Measurements from ENCODE around the gene NFATC2.

Gene NFATC2

DNA sequence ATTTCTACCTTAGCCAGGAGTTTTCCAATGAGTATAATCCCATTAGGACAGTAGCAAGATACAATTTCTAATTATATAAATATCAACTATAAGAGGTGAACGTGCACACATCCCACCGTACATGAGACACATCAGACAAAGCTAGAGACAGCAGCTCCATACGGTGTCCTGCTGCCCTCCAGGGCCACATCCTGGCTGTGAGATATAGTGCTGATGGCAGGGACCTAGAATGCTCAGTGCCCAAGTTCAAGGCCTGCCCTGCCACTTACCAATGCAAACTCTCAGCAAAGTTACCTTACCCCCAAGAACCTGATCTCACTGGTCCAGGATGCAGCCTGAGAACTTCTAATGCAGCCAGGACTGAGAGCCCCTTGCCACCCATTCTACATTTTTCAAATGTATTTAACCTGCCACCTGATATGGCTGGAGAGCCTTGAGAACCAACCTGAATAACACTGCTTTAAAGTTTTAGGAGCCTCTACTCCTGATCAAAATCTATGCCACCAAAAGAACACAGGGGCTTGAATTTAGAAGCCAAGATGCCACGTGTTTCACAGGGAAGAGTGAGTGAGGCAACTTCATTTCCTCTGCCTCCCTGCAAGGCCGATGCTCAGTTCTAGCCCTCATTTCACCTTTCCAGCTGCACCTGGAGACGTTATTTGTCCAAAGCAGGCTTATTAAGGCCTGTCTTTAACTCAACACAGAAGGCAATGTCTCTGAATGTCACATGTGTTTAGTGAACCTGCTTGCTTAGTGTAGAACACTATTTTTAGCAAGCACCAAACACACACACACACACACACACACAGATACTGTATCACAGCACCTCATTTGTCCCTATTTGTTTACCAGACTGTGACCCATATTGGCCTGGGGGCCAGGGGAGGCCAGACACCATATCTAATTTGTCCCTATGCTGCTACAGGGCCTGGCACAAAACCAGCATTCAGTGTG is 6.1 kb downstream of the NFATC2 start:
- no peak for DNase-seq (ENCODE audit: low spot score)

- no peak for DNase-seq (ENCODE audit: low spot score)
Observed at GRCh38 chr20:51535674-51536073, 6.8 kb downstream of the NFATC2 start.

GRCh38 chr20:51535075-51535386 is 7.5 kb downstream of the NFATC2 start:
- DNase-seq (ENCODE audit: low spot score): no peak

DNA sequence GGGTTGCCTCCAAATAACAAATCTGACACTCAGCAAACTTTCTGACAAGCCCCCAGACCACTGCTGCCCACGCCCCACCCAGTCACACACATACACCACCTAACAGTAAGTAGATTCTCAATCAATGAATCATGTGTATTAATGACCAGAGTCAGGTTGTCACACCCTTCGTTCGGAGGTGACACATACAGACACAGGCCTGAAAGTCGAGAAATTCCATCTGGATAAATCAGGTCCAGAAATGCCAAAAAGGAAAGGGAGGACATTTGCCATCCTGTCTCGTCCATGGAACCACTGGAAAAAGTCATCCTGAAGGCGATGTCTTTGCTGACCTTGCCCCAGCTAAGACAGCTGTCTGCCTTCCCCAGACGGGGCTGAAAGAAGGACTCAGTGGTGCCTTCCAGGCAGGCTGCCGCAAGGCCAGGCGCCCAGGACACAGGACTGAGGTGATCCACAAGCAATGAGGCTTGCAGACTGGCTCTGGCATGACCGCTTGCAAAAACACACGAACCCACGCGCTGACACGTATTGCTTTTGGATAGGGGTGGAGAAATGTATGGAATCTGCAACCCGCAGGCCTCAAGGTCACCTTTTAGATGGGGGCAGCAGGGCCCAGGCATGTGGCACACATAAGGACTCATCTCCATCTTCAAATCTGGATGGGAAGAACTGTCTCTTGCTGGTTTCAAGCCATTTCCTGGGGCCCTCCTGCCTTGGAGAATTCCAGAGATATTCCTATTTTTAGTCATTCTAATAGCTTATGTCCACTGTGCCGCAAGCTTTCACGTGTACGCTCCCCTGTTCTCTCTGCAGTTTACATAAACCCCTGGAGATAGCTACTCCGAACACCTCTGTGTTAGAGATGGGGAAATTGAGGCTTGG is 9.0 kb downstream of the NFATC2 start:
- DNase-seq (ENCODE audit: low spot score): no peak

DNA sequence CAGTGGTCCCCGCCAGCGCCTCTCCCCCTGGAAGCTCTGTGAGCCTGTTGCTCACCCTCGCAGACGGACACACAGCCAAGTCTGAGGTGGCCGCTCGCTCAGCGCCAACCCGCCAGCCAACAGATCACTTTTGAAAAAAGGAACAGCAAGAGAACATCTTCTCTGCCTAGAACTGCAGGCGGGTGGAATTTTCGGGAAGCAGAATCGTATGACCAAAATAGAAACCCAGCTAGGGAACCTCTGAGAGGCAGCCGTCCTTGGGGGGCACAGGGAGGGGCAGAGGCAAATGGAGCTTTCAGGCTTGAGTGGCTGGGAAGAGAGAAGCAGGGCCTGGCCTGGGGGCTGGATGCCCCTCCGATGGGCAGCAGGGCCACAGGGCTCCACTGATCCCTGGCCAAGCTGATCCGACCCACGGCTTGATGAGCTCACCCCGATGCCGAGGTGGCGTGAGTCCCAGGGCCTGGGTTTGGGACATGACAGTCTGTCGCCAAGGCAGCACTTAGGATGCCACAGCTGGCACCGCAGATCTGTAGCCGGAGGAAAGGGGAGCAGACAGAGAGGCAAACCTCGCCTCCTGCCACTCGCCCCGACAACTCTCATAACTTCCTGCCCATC is 9.8 kb downstream of the NFATC2 start:
- no peak for DNase-seq (ENCODE audit: low spot score)

- DNase-seq (ENCODE audit: low spot score): no peak
Observed at GRCh38 chr20:51531712-51532456, 10.6 kb downstream of the NFATC2 start.

DNA sequence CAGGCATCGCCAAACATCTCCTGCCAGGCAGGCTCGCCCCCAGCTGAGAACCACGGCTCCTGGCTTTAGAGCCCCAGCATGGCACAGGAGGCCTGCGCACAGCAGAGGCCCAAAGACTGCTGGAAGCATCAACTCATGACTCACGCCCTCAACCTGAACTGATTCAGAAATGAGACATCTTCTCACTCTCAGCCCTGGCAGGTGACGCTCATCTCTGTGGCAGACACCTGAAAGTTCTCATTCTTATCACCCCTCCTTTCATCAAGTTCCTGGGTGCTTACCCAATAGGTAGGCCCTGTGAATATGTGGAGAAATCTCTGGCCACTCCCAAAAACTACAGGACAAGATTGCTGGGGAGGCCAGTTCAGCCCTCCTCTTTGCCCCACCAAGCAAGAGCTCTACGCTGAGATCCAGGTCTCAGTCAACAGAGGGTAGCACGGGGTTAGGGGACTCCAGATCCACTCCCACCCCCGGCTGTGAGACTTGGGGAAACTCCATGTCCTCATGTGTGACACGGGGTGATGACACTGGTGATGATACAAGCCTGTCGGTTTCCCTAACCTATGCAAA is 11.3 kb downstream of the NFATC2 start:
- no peak for DNase-seq (ENCODE audit: low spot score)

DNA sequence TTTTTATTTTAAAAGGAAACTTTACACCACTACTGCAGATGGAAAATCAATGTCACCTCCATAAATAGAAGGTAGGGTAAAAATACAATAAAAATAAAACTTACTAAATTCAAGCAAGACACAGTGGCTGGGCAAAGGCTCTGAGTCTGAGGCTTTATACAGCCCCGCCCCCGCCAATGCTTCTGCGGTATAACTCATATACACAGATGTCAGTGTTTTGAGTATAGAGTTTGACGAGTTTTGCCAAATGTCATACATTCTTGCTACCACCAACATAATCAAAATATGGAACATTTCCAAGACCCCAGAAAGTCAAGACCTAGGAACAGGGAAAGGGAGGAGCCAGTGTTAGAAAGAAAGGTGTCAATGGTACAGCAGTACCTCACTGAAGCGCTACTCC is 12.8 kb downstream of the NFATC2 start:
- DNase-seq (ENCODE audit: low spot score): no peak

- peak; percentile 60 for DNase-seq (ENCODE audit: low spot score)
Observed at GRCh38 chr20:51529081-51529681, 13.3 kb downstream of the NFATC2 start.

DNA sequence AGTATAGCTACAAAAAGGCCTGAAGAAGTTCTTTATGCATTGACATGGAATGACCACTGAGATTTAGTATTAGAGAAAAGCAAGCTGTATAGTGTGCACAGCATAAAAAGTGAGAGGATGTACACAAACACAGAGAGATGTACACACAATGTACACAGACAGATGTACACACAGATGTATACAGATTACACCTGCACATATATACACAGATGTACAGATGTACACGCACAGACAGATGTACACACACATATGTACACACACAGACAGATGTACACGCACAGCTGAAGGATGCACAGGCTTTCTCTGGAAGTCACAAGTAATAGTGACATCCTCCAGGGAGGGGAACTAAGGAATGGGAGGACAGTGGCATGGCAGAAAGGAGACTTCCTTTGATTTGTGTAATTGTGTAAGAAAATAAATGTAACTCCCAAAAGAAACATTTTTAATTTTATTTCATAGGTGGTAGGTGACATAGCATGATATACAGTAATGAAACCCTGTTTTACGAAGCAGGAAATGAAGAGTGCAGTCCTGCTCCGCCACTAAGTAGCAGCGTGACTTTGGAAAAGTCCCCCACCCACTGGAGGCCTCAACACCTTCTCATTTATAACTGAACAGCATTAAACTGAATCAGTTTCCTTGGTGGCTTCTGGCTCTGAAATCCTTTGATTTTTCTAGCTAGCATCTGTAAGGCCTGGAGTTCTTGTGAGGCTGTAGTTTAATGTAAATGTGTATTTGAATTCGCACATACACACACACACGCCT is 14.1 kb downstream of the NFATC2 start:
- no peak for DNase-seq (ENCODE audit: low spot score)

- DNase-seq (ENCODE audit: low spot score): no peak
Observed at GRCh38 chr20:51526754-51527153, 15.8 kb downstream of the NFATC2 start.

- DNase-seq (ENCODE audit: low spot score): no peak
Observed at GRCh38 chr20:51526106-51526470, 16.4 kb downstream of the NFATC2 start.

- no peak for DNase-seq (ENCODE audit: low spot score)
Observed at GRCh38 chr20:51525241-51526105, 17.0 kb downstream of the NFATC2 start.

DNA sequence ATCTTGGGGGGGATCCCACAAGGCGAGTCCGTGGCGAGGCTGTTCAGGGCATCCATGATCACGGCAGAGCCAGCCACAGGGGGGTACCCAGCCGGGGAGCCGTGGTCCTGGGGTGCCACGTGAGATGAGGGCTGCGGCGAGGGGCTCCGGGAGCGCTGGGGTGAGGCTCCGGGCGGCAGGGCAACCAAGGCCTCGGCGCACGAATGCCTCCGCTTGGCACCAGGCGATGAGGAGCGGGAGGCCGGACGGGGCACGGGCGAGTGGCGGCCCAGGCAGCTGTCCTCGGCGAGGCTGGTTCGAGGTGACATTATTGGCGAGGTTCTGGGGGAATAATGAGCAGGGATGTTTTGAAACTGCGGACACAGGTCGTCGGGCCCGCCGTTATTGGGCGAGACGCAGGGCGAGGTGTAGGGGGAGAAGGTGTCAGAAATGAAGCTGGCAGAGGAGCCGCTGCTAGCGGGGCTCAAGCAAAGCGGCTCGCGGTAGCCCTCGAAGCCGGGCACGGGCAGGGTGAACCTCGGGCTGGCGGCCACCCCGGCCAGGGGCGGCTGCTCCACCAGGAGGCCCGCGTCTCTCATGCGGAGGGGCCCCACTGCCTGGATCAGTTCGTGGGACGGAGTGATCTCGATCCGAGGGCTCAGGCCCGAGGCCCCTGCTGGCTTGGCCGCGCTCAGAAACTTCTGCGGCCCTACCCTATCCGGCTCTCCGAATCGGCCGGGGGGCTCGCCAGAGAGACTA is 19.1 kb downstream of the NFATC2 start:
- DNase-seq (ENCODE audit: low spot score): no peak

- DNase-seq (ENCODE audit: low spot score): no peak
Observed at GRCh38 chr20:51522207-51522606, 20.3 kb downstream of the NFATC2 start.

- no peak for DNase-seq (ENCODE audit: low spot score)
Observed at GRCh38 chr20:51517839-51518238, 24.7 kb downstream of the NFATC2 start.

DNA sequence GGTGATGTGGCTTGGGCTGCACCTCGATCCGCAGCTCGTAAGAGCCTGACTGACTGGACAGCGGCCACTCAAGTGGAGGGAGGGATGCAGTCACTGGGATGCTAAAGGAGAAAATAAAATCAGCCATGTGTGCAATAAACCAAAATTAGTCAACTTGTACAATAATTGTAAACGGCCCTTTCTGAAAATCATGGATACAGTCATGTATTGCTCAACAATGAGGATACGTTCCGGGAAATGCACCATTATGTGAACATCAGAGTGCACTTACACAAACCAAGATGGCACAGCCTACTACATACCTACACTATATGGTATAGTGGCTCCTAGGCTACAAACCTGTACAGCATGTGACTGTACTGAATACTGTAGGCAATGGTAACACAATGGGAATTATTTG is 25.7 kb downstream of the NFATC2 start:
- no peak for DNase-seq (ENCODE audit: low spot score)

DNA sequence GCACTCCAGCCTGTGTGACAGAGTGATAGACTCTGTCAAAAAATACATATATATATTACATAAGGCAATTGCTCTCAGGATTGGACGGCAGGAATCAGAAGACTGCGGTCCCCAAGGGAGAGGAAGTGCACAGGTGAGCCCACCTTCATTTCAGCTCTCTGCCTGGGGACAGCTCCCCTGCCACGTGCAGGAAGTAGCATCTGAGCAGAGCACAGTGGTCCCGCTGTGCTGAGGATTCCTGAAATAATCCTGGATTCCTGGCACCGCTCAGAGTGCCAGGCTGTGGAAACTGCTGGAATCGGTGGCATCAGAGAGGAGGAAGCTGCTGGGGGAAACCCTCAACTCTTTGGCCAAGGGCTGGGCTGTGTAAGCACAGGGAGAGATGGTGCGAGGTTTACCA is 27.7 kb downstream of the NFATC2 start:
- DNase-seq (ENCODE audit: low spot score): no peak

DNA sequence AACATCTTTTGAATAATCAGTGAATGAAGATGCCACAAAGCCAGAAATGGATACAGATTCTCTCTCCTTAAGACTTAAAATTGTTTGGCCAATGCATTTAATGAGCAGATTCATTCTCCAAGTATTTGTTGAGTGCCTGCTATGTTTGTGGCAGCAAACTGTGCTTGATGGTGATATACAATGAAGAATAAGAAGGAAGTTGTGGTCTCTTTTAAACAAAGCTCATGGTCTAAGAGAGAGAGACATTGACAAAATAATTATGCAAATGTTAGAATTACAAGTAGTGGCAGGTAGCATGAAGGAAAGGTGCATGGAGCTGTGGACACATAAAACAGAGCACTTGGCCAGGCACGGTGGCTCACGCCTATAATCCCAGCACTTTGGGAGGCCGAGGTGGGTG is 28.3 kb downstream of the NFATC2 start:
- no peak for DNase-seq (ENCODE audit: low spot score)
